BJ (cell line): Measurements from ENCODE around the gene GCKR. TPM values are rescaled to one million over a fixed set of nuclear protein-coding genes. Genes with fewer than 3 reads are reported as not detected.

ENCODE experiments used
- CTCF ChIA-PET: fragments of 350-600 bp; formaldehyde crosslinking; extraction: SDS; loops from one replicate; lab custom pipeline; 2021; ENCODE audit warnings: antibody characterized with exemption, inconsistent platforms; lab: Yijun Ruan, JAX
- POLR2A ChIA-PET: fragments of 300-600 bp; sonication (Branson Sonifier 250); formaldehyde crosslinking; extraction: SDS; loops from one replicate; lab custom pipeline; 2021; ENCODE audit warnings: antibody characterized with exemption; lab: Charles Lee
- DNase-seq: peaks from one replicate; pipeline ENCODE4 v3.0.0-alpha.2; 2011; ENCODE audit warnings: low read depth
- H3K27me3 ChIP-seq: 2 replicates; pipeline ENCODE4 v1.6.0; 2011; ENCODE audit warnings: low read length; ENCODE audit not compliant: control insufficient read depth, insufficient read depth
- H3K36me3 ChIP-seq: 2 replicates; pipeline ENCODE4 v1.5.1; 2011; ENCODE audit warnings: low read length; ENCODE audit not compliant: control insufficient read depth, insufficient read depth
- H3K4me3 ChIP-seq: 2 replicates; pipeline ENCODE4 v1.5.1; 2011; ENCODE audit warnings: low read depth, mild to moderate bottlenecking, control low read depth, low read length
- CTCF ChIP-seq: IDR thresholded peaks from 2 replicates; pipeline ENCODE4 v1.5.1; 2011; ENCODE audit warnings: low read depth, mild to moderate bottlenecking, control low read depth, inconsistent platforms, low read length, moderate library complexity; ENCODE audit not compliant: insufficient read depth
- polyA plus RNA-seq: library from polyadenylated mRNA; depleted of rRNA; stranded (reverse); fragments of >200 nt; gene quantifications from 2 replicates; pipeline ENCODE4 v1.2.3, GENCODE V29; 2011

The GCKR gene
- polyA plus RNA-seq, 1 experiment = 0.47 TPM

GRCh38 chr2:27497288-27497627 lies 619 bp downstream of the GCKR start:
- Histone ChIP-seq H3K36me3 (no peaks in the 10 kb centered on the region), H3K4me3 (no peak overlapping the region), H3K27me3 (peaks cover 5% of the 10 kb centered on the region)
- ChIA-PET CTCF (no interaction called here), POLR2A (no interaction called here)
- DNase-seq = no peak
- no peak for TF ChIP-seq CTCF

GRCh38 chr2:27498975-27499374 lies 2.3 kb downstream of the GCKR start:
- POLR2A ChIA-PET = no interaction called here
- peaks cover 5% of the 10 kb centered on the region for H3K27me3 ChIP-seq
- CTCF ChIA-PET = no interaction called here
- H3K36me3 ChIP-seq = no peaks in the 10 kb centered on the region
- no peak for TF ChIP-seq CTCF
- no peak overlapping the region for H3K4me3 ChIP-seq
- no peak for DNase-seq

GRCh38 chr2:27501042-27501441 lies 4.4 kb downstream of the GCKR start:
- POLR2A ChIA-PET = no interaction called here

GRCh38 chr2:27502142-27502541 lies 5.5 kb downstream of the GCKR start:
- H3K36me3 ChIP-seq = no peaks in the 10 kb centered on the region
- POLR2A ChIA-PET = no interaction called here
- no peak overlapping the region for H3K4me3 ChIP-seq
- CTCF ChIA-PET = interaction anchor here (0.9 kb wide), 1 partner anchor 16 kb away, joined by 3 read pairs; no protein-coding TSS in a partner anchor
- no peak for TF ChIP-seq CTCF
- no peak for DNase-seq
- H3K27me3 ChIP-seq = peaks cover 3% of the 10 kb centered on the region; the same call in 1 of the 2 replicates

More at GRCh38 chr2:27501042-27501441, 4.4 kb downstream of the GCKR start:
- H3K27me3 ChIP-seq = peaks cover 5% of the 10 kb centered on the region
- CTCF ChIA-PET = no interaction called here
- TF ChIP-seq CTCF = no peak
- no peak for DNase-seq
- no peaks in the 10 kb centered on the region for H3K36me3 ChIP-seq
- H3K4me3 ChIP-seq = no peak overlapping the region

DNA sequence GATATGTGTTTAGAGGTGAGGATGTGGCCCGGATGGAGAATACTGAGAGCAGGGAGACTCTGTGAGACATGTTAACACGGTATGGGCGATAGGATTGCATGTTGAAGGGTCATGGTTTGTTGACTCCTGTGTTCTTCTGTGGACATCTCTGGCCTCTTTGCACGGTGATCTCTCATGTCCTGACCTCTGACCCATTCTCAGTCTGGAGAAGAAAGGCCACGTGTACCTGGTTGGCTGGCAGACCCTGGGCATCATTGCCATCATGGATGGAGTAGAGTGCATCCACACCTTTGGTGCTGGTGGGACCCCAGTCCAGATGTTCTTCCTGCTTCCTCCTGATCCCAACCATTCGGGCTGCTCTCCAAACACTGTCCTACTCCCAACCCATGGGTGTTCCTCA lies 9.9 kb downstream of the GCKR start:
- CTCF ChIA-PET = no interaction called here
- no peak for DNase-seq
- no peak for TF ChIP-seq CTCF
- Histone ChIP-seq H3K36me3 (no peaks in the 10 kb centered on the region), H3K4me3 (no peak overlapping the region), H3K27me3 (no peaks in the 10 kb centered on the region)
- POLR2A ChIA-PET = no interaction called here
